SJCRH30 (cell line): ENCODE results near the gene CLMN. TPM values are rescaled to one million over a fixed set of nuclear protein-coding genes. Genes with fewer than 3 reads are reported as not detected.
"Not testable (repeated sequence)": the region's sequence is repeated elsewhere in the genome, so short reads cannot be mapped to it uniquely, and the experiment has no call there.

ENCODE experiments used
- DNase-seq, 2 experiments: peaks; one replicate each; pipeline ENCODE4 v3.0.0-alpha.2; 2015 to 2020
- H3K27ac ChIP-seq: fragments of 250-450 bp; sonication (Bioruptor Pico); 2 replicates; pipeline ENCODE4 v1.5.1; 2020; ENCODE audit warnings: mild to moderate bottlenecking, moderate library complexity
- H3K27me3 ChIP-seq: fragments of 250-450 bp; sonication (Bioruptor Pico); 2 replicates; pipeline ENCODE4 v1.5.1; 2020; ENCODE audit warnings: mild to moderate bottlenecking, moderate library complexity
- H3K36me3 ChIP-seq: fragments of 250-450 bp; sonication (Bioruptor Pico); 2 replicates; pipeline ENCODE4 v1.5.1; 2020; ENCODE audit warnings: mild to moderate bottlenecking, moderate library complexity
- H3K4me1 ChIP-seq: fragments of 250-450 bp; sonication (Bioruptor Pico); 2 replicates; pipeline ENCODE4 v1.5.1; 2020; ENCODE audit warnings: mild to moderate bottlenecking, moderate library complexity
- H3K4me3 ChIP-seq: fragments of 250-450 bp; sonication (Bioruptor Pico); 2 replicates; pipeline ENCODE4 v1.5.1; 2020; ENCODE audit warnings: mild to moderate bottlenecking, moderate library complexity
- H3K9me3 ChIP-seq: fragments of 250-450 bp; sonication (Bioruptor Pico); replicated peaks from 2 replicates; pipeline ENCODE4 v1.5.1; 2020; ENCODE audit warnings: mild to moderate bottlenecking, moderate library complexity
- total RNA-seq: library from RNA; depleted of rRNA; stranded (reverse); fragments of >200 nt; shearing (Covaris generic); gene quantifications from 2 replicates; pipeline ENCODE4 v1.2.3, GENCODE V29; 2014

The CLMN gene
- total RNA-seq, 1 experiment from 2014 or later, result 29.0 TPM

GRCh38 chr14:95204705-95205104 is 115.0 kb downstream of the CLMN start:
- Histone ChIP-seq H3K27ac (no peak overlapping the region), H3K4me3 (no peak overlapping the region)

GRCh38 chr14:95201745-95202144 is 118.0 kb downstream of the CLMN start:
- not testable (repeated sequence) for H3K9me3 ChIP-seq, H3K27ac ChIP-seq, H3K4me3 ChIP-seq, DNase-seq, H3K27me3 ChIP-seq
- H3K36me3 ChIP-seq, result peaks cover 41% of the 10 kb centered on the region
- H3K4me1 ChIP-seq, result peaks cover 11% of the 10 kb centered on the region

More at GRCh38 chr14:95204705-95205104, 115.0 kb downstream of the CLMN start:
- peaks cover 45% of the 10 kb centered on the region for H3K36me3 ChIP-seq
- DNase-seq, result no peak
- H3K4me1 ChIP-seq, result peaks cover 20% of the 10 kb centered on the region
- H3K9me3 ChIP-seq, result no peaks in the 10 kb centered on the region; the same call in none of the 2 replicates
- H3K27me3 ChIP-seq, result no peaks in the 10 kb centered on the region

GRCh38 chr14:95200404-95200803 is 119.3 kb downstream of the CLMN start:
- Histone ChIP-seq H3K9me3 (no peaks in the 10 kb centered on the region; the same call in none of the 2 replicates), H3K4me1 (peaks cover 11% of the 10 kb centered on the region), H3K36me3 (peaks cover 35% of the 10 kb centered on the region), H3K4me3 (no peak overlapping the region), H3K27me3 (no peaks in the 10 kb centered on the region), H3K27ac (peak overlapping the region; percentile 61)
- DNase-seq, result peak; percentile 87 to 92

GRCh38 chr14:95199298-95199983 is 120.3 kb downstream of the CLMN start:
- no peak overlapping the region for H3K4me3 ChIP-seq
- no peaks in the 10 kb centered on the region for H3K27me3 ChIP-seq
- H3K27ac ChIP-seq, result no peak overlapping the region; the same call in 1 of the 2 replicates
- DNase-seq, result no peak
- H3K9me3 ChIP-seq, result no peaks in the 10 kb centered on the region; the same call in 1 of the 2 replicates
- H3K4me1 ChIP-seq, result peaks cover 11% of the 10 kb centered on the region
- H3K36me3 ChIP-seq, result peaks cover 28% of the 10 kb centered on the region

- H3K36me3 ChIP-seq, result peaks cover 21% of the 10 kb centered on the region
- no peak overlapping the region for H3K4me3 ChIP-seq
- peaks cover 11% of the 10 kb centered on the region for H3K4me1 ChIP-seq
- H3K27ac ChIP-seq, result no peak overlapping the region
- H3K9me3 ChIP-seq, result no peaks in the 10 kb centered on the region; the same call in 1 of the 2 replicates
- DNase-seq, result no peak
- no peaks in the 10 kb centered on the region for H3K27me3 ChIP-seq
These were observed 121.4 kb downstream of the CLMN start for GRCh38 chr14:95198320-95198719.

- Histone ChIP-seq H3K4me1 (peaks cover 11% of the 10 kb centered on the region), H3K36me3 (peaks cover 13% of the 10 kb centered on the region), H3K9me3 (no peaks in the 10 kb centered on the region; the same call in 1 of the 2 replicates), H3K27ac (no peak overlapping the region), H3K27me3 (no peaks in the 10 kb centered on the region), H3K4me3 (no peak overlapping the region)
- DNase-seq, result no peak
These were observed 122.2 kb downstream of the CLMN start for GRCh38 chr14:95197551-95197950.

- no peak for DNase-seq
- Histone ChIP-seq H3K9me3 (no peaks in the 10 kb centered on the region; the same call in 1 of the 2 replicates), H3K27ac (no peak overlapping the region), H3K27me3 (no peaks in the 10 kb centered on the region), H3K4me1 (peaks cover 11% of the 10 kb centered on the region), H3K36me3 (peaks cover 9% of the 10 kb centered on the region), H3K4me3 (no peak overlapping the region)
These were observed 122.7 kb downstream of the CLMN start for GRCh38 chr14:95196826-95197545.

- H3K4me3 ChIP-seq, result no peak overlapping the region
- peaks cover 6% of the 10 kb centered on the region for H3K36me3 ChIP-seq
- no peaks in the 10 kb centered on the region for H3K9me3 ChIP-seq
- H3K27ac ChIP-seq, result no peak overlapping the region
- H3K27me3 ChIP-seq, result no peaks in the 10 kb centered on the region
- DNase-seq, result no peak
- peaks cover 11% of the 10 kb centered on the region for H3K4me1 ChIP-seq
These were observed 123.4 kb downstream of the CLMN start for GRCh38 chr14:95196268-95196667.

GRCh38 chr14:95195031-95195430 is 124.7 kb downstream of the CLMN start:
- no peak overlapping the region for H3K4me3 ChIP-seq
- H3K36me3 ChIP-seq, result peaks cover 6% of the 10 kb centered on the region
- H3K27ac ChIP-seq, result no peak overlapping the region
- no peak for DNase-seq
- no peaks in the 10 kb centered on the region for H3K27me3 ChIP-seq
- H3K9me3 ChIP-seq, result no peaks in the 10 kb centered on the region
- peaks cover 18% of the 10 kb centered on the region for H3K4me1 ChIP-seq

- Histone ChIP-seq H3K4me1 (peaks cover 23% of the 10 kb centered on the region), H3K4me3 (no peak overlapping the region)
- no peak for DNase-seq
These were observed 126.6 kb downstream of the CLMN start for GRCh38 chr14:95193081-95193480.

GRCh38 chr14:95192311-95192710 is 127.4 kb downstream of the CLMN start:
- no peaks in the 10 kb centered on the region for H3K27me3 ChIP-seq
- H3K9me3 ChIP-seq, result no peaks in the 10 kb centered on the region
- DNase-seq, result no peak
- H3K4me1 ChIP-seq, result peaks cover 23% of the 10 kb centered on the region
- no peak overlapping the region for H3K27ac ChIP-seq
- H3K36me3 ChIP-seq, result peaks cover 9% of the 10 kb centered on the region
- H3K4me3 ChIP-seq, result no peak overlapping the region

More at GRCh38 chr14:95193081-95193480, 126.6 kb downstream of the CLMN start:
- Histone ChIP-seq H3K27me3 (no peaks in the 10 kb centered on the region), H3K9me3 (no peaks in the 10 kb centered on the region), H3K36me3 (peaks cover 6% of the 10 kb centered on the region), H3K27ac (no peak overlapping the region)

GRCh38 chr14:95191445-95192199 is 128.1 kb downstream of the CLMN start:
- Histone ChIP-seq H3K36me3 (peaks cover 6% of the 10 kb centered on the region; the same call in 1 of the 2 replicates), H3K27ac (no peak overlapping the region), H3K4me3 (no peak overlapping the region), H3K27me3 (no peaks in the 10 kb centered on the region), H3K9me3 (no peaks in the 10 kb centered on the region), H3K4me1 (peaks cover 23% of the 10 kb centered on the region)
- no peak for DNase-seq

- DNase-seq, result peak; percentile 46 to 77
- no peak overlapping the region for H3K4me3 ChIP-seq
- H3K27ac ChIP-seq, result peak overlapping the region; percentile 34; the same call in 1 of the 2 replicates
- H3K36me3 ChIP-seq, result peaks cover 6% of the 10 kb centered on the region; the same call in 1 of the 2 replicates
- H3K27me3 ChIP-seq, result no peaks in the 10 kb centered on the region
- H3K9me3 ChIP-seq, result no peaks in the 10 kb centered on the region
- H3K4me1 ChIP-seq, result peaks cover 23% of the 10 kb centered on the region
These were observed 128.9 kb downstream of the CLMN start for GRCh38 chr14:95190857-95191256.

- Histone ChIP-seq H3K4me1 (peaks cover 23% of the 10 kb centered on the region), H3K27ac (peak overlapping the region; percentile 34; the same call in 1 of the 2 replicates), H3K27me3 (no peaks in the 10 kb centered on the region), H3K36me3 (peaks cover 6% of the 10 kb centered on the region; the same call in 1 of the 2 replicates), H3K4me3 (no peak overlapping the region), H3K9me3 (no peaks in the 10 kb centered on the region)
- DNase-seq, result peak in 1 of 2 experiments; percentile 22
These were observed 129.3 kb downstream of the CLMN start for GRCh38 chr14:95190346-95190840.
